Effector memory CD8-positive, alpha-beta T cell (primary cell): ENCODE measurements around the gene ZBTB20.
A peak's percentile ranks its signal among the peaks of the same experiment; 100 is the strongest.

Experiments
- ATAC-seq: fragments of 150-1000 bp; cut with Tn5 transposase; replicated peaks from 2 replicates; pipeline ENCODE4 v1.10.0; 2021; ENCODE audit warnings: mild to moderate bottlenecking, moderate library complexity
- DNase-seq, 3 experiments: peaks; one replicate each; pipeline ENCODE4 v3.0.0; 2021
- H3K27ac Mint-ChIP-seq, 2 donors: one replicate each; pipeline ENCODE4 v1.8.0; 2022; ENCODE audit warnings: mild to moderate bottlenecking in 2 of 2, mixed read lengths in 2 of 2, moderate library complexity in 2 of 2
- H3K27me3 Mint-ChIP-seq, 2 donors: one replicate each; pipeline ENCODE4 v1.8.0; 2022; ENCODE audit warnings: mixed read lengths in 2 of 2
- H3K36me3 Mint-ChIP-seq: one replicate; pipeline ENCODE4 v1.8.0; 2022; ENCODE audit warnings: mild to moderate bottlenecking, moderate library complexity, mixed read lengths; ENCODE audit not compliant: insufficient read depth
- H3K4me1 Mint-ChIP-seq, 2 donors: one replicate each; pipeline ENCODE4 v1.8.0; 2022; ENCODE audit warnings: low read depth in 2 of 2, mixed read lengths in 2 of 2
- H3K4me3 Mint-ChIP-seq, 2 donors: one replicate each; pipeline ENCODE4 v1.8.0; 2022; ENCODE audit warnings: mild to moderate bottlenecking in 2 of 2, mixed read lengths in 2 of 2, moderate library complexity in 2 of 2
- H3K9me3 Mint-ChIP-seq, 2 donors: one replicate each; pipeline ENCODE4 v1.8.0; 2022; ENCODE audit warnings: mixed read lengths in 2 of 2

ZBTB20 gene

DNA sequence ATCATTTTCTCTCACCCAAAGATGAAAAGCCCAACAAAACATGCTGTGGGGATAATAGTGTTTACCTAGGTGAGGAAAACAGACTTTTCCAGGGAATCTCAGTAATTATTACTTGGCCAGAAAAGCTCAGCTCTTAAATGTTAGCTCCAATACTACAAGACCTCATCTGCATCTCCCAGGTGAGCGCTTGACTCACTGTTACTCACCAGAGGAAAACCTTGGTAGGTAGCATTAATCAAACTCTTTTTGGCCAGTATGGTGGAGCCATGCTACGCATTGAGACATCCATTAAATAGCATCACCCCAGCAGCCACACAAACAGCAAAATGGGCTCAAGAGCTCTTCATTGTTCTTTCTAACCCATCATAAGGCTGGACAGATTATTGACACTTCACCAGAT is 754.3 kb downstream of the ZBTB20 start:
- ATAC-seq = no peak
- Mint-ChIP-seq H3K36me3 (no peaks in the 10 kb centered on the region), H3K27ac (peak overlapping the region in 1 of 2 donors; percentile 71), H3K4me1 (peaks cover 22 to 38% of the 10 kb centered on the region in 2 donors), H3K9me3 (no peaks in the 10 kb centered on the region), H3K4me3 (no peak overlapping the region), H3K27me3 (no peaks in the 10 kb centered on the region)
- DNase-seq = no peak

- H3K4me3 Mint-ChIP-seq = peak overlapping the region; percentile 24 to 57
- ATAC-seq = peak; percentile 93
- H3K27ac Mint-ChIP-seq = peak overlapping the region; percentile 76 to 83
- peaks cover under 1% of the 10 kb centered on the region for H3K36me3 Mint-ChIP-seq
- H3K9me3 Mint-ChIP-seq = no peaks in the 10 kb centered on the region
- DNase-seq = peak; percentile 14 to 44 (median 33)
- peaks cover 20 to 38% of the 10 kb centered on the region in 2 donors for H3K4me1 Mint-ChIP-seq
- no peaks in the 10 kb centered on the region for H3K27me3 Mint-ChIP-seq
Observed at GRCh38 chr3:114389156-114389555, 757.9 kb downstream of the ZBTB20 start.

DNA sequence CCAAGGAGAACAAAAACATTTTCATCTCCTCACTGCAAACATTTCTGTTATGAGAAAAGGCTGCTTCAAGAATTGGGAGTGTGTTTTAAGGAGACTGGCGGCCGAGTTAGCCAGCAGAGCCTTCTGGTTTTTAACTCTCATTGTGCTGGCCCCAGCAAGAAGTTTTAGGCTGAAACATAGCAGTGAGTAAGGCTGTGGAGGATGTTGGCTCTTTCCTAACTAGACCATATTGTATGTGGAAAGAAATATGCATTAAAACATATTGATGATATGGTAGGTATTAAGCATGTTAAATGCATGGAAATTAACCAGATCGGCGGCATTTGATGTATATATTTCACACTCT is 762.6 kb downstream of the ZBTB20 start:
- DNase-seq (no peak), ATAC-seq (no peak)
- Mint-ChIP-seq H3K27ac (peak overlapping the region in 1 of 2 donors; percentile 42), H3K4me3 (no peak overlapping the region), H3K4me1 (peaks cover 11 to 12% of the 10 kb centered on the region in 2 donors), H3K9me3 (no peaks in the 10 kb centered on the region), H3K36me3 (peaks cover 5% of the 10 kb centered on the region), H3K27me3 (no peaks in the 10 kb centered on the region)

GRCh38 chr3:114383875-114384557 is 763.1 kb downstream of the ZBTB20 start:
- peak; percentile 97 for ATAC-seq
- H3K27me3 Mint-ChIP-seq = no peaks in the 10 kb centered on the region
- no peaks in the 10 kb centered on the region for H3K9me3 Mint-ChIP-seq
- peak overlapping the region in 1 of 2 donors; percentile 42 for H3K27ac Mint-ChIP-seq
- DNase-seq = peak; percentile 50 to 70 (median 57)
- peaks cover 9 to 10% of the 10 kb centered on the region in 2 donors for H3K4me1 Mint-ChIP-seq
- H3K36me3 Mint-ChIP-seq = peaks cover 5% of the 10 kb centered on the region
- no peak overlapping the region for H3K4me3 Mint-ChIP-seq

DNA sequence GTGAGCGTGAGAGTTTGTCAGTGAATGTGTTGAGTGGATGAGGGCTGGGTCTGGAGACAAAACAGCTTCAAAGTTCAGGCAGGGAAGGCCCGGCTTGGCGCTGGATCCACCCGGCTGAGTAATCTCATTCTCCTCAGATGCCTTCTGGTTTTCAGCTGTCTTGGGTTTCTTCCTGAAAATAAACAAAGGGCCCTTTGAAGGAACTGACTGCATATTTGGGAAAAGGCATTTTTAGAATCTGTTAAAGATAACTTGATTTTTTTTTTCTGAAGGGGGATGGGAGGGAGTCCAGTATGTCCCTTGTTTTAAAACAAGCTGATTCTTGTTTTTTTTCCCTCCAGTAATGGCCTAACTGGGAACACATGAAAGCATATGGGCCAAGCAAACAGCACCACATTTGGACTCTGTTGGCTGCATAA is 766.8 kb downstream of the ZBTB20 start:
- no peak for ATAC-seq
- H3K27ac Mint-ChIP-seq = no peak overlapping the region
- H3K27me3 Mint-ChIP-seq = no peaks in the 10 kb centered on the region
- no peak for DNase-seq
- peaks cover 5% of the 10 kb centered on the region for H3K36me3 Mint-ChIP-seq
- H3K4me3 Mint-ChIP-seq = no peak overlapping the region
- no peaks in the 10 kb centered on the region for H3K9me3 Mint-ChIP-seq
- no peaks in the 10 kb centered on the region for H3K4me1 Mint-ChIP-seq

GRCh38 chr3:114379266-114379665 is 767.8 kb downstream of the ZBTB20 start:
- no peaks in the 10 kb centered on the region for H3K4me1 Mint-ChIP-seq
- H3K36me3 Mint-ChIP-seq = peaks cover 5% of the 10 kb centered on the region
- no peak for DNase-seq
- no peaks in the 10 kb centered on the region for H3K9me3 Mint-ChIP-seq
- no peaks in the 10 kb centered on the region for H3K27me3 Mint-ChIP-seq
- no peak for ATAC-seq
- H3K4me3 Mint-ChIP-seq = no peak overlapping the region
- no peak overlapping the region for H3K27ac Mint-ChIP-seq

DNA sequence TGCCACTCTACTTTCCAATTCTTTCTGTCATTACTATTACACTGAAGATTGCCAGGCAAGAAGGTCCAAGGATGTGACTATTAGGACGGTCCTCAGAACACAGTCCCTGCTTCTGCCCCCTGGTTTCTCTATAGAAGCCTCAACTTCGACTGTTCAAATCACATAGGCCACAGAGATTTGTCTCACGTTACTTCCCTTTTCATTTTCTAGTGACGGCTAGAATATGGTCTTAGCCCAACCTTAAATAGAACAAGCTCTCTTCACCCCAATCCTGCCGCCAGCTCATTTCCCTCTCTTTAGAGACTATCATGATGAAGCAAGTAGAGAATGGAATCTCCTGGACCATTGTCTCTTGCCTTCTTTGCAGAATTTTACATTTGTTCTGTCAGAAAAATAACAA is 768.3 kb downstream of the ZBTB20 start:
- ATAC-seq = no peak
- H3K9me3 Mint-ChIP-seq = no peaks in the 10 kb centered on the region
- no peak for DNase-seq
- no peaks in the 10 kb centered on the region for H3K27me3 Mint-ChIP-seq
- H3K36me3 Mint-ChIP-seq = peaks cover under 1% of the 10 kb centered on the region
- no peak overlapping the region for H3K27ac Mint-ChIP-seq
- H3K4me3 Mint-ChIP-seq = no peak overlapping the region
- no peaks in the 10 kb centered on the region for H3K4me1 Mint-ChIP-seq

DNA sequence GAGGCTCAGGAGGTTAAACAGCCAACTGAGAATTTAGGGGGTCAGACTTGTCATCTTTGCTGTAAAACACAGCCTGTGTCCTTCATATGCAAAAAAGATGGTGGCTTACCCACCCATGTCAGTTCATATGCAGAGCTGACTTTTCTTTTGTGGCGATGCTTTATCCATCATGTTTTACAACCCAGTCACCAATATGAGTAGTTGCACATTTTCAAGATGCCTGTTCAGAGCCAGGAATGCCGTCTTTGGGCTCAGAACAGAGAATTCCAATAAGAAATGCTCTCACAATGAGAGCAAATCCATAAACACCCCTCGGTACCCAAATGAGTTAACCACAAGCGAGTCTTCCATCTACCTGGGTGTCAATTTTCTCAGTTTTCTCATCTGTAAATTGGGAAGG is 769.7 kb downstream of the ZBTB20 start:
- Mint-ChIP-seq H3K27me3 (no peaks in the 10 kb centered on the region), H3K4me3 (no peak overlapping the region), H3K4me1 (no peaks in the 10 kb centered on the region), H3K27ac (no peak overlapping the region), H3K9me3 (no peaks in the 10 kb centered on the region), H3K36me3 (no peaks in the 10 kb centered on the region)
- no peak for ATAC-seq
- no peak for DNase-seq

DNA sequence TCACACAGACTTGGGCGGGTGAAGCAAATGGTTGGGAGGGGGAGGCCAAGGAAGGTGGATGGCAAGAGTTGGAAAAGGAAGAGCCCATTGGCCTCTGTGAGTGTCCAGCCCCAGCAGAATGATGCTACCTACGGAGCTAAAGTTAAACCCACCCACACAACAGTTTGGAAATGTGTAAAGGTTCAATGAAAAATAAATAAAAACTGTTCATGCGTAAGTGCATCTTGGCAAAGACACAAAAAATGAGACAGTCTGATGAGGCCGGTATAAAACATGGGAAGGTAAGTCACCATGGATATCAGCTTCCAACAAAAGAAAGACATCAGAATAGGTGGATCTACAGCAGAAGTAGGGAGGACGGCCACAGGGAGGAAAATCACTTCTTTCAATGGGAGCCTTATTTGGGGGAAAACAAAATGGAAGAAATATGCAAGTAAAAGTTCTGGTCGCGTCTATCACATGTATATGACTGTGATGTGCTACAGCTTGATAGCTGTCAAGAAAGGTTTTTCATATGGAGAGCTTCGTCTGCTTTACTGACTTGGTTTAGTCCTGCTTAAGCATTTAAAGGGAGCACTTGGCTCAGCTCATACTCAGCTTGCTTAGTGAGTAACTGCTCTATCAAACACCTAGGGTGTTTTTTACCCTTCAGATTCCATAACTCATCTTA is 770.4 kb downstream of the ZBTB20 start:
- no peak overlapping the region for H3K27ac Mint-ChIP-seq
- H3K4me1 Mint-ChIP-seq = no peaks in the 10 kb centered on the region
- H3K36me3 Mint-ChIP-seq = no peaks in the 10 kb centered on the region
- H3K9me3 Mint-ChIP-seq = no peaks in the 10 kb centered on the region
- no peak overlapping the region for H3K4me3 Mint-ChIP-seq
- ATAC-seq (no peak), DNase-seq (no peak)
- no peaks in the 10 kb centered on the region for H3K27me3 Mint-ChIP-seq

DNA sequence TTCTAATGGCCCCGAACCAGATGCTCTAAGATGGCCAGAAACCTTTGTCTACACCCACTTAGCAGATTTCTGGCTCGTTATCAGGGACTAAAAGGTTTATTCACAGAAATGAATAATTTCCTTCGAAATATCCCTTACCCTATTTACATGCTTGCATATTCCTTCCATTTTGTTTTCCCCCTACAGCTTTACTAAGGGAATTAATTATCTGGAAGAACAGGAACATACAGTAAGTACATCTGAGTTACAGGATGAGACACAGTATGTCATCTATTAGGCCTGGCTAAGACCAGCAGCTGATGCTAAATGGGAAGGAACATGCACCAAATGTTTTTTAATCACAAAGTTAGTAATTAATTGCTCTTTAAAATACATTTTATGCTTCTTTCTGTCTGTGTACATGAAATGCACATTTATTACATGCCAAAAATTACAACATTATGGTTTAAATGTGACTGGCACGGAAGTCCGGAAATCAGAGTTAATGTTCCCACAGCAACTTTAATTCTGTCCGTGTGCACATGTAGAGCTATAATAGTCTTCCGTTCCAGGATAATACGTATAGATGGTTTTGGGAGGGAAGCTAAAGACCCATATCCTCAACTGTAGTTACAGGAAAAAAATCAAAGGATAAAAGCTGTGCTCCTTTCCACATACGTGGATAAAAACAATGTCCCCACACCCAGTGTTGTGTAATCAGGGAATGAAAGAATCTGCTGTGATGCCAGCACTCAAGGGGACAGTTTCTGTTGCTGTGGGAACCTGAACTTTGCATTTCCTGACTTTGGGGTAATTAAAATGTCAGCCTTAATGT is 771.3 kb downstream of the ZBTB20 start:
- Mint-ChIP-seq H3K4me3 (no peak overlapping the region), H3K9me3 (no peaks in the 10 kb centered on the region), H3K4me1 (no peaks in the 10 kb centered on the region), H3K36me3 (no peaks in the 10 kb centered on the region), H3K27me3 (no peaks in the 10 kb centered on the region), H3K27ac (no peak overlapping the region)
- DNase-seq (no peak), ATAC-seq (no peak)

DNA sequence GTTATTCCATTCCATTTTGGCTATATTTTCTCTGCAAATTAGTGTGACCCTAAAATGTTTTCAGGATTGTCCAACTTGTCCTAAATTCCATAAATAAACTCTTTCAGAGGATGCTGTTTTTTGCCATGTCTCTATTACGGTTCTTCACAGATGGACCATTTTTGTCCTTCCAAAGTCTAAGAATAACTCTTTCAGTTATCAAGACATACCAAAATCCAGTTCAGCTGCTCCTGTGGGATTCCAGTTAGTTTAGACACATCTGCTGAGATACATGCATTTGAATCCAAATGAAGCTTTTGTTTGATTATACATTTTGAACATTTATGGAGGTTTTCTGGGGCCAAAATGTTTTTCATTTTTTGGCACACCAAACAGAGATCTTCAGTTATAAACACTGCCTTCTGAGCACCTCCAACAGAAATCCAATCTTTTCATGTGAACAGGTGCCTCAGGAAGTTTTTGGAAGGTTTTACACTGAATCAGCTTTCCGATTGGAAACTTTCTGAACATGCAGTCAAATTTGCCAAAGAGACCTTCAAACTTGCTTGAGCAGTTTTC is 772.6 kb downstream of the ZBTB20 start:
- Mint-ChIP-seq H3K36me3 (no peaks in the 10 kb centered on the region), H3K9me3 (no peaks in the 10 kb centered on the region), H3K4me1 (no peaks in the 10 kb centered on the region)

GRCh38 chr3:114370537-114371174 is 776.4 kb downstream of the ZBTB20 start:
- Mint-ChIP-seq H3K4me1 (no peaks in the 10 kb centered on the region), H3K27me3 (no peaks in the 10 kb centered on the region), H3K36me3 (peaks cover 5% of the 10 kb centered on the region), H3K9me3 (no peaks in the 10 kb centered on the region), H3K27ac (peak overlapping the region in 1 of 2 donors; percentile 29), H3K4me3 (no peak overlapping the region)
- no peak for DNase-seq
- no peak for ATAC-seq

More for the DNA sequence above, 772.6 kb downstream of the ZBTB20 start:
- no peak for DNase-seq
- no peak for ATAC-seq
- Mint-ChIP-seq H3K27me3 (no peaks in the 10 kb centered on the region), H3K27ac (peak overlapping the region in 1 of 2 donors; percentile 60), H3K4me3 (no peak overlapping the region)

DNA sequence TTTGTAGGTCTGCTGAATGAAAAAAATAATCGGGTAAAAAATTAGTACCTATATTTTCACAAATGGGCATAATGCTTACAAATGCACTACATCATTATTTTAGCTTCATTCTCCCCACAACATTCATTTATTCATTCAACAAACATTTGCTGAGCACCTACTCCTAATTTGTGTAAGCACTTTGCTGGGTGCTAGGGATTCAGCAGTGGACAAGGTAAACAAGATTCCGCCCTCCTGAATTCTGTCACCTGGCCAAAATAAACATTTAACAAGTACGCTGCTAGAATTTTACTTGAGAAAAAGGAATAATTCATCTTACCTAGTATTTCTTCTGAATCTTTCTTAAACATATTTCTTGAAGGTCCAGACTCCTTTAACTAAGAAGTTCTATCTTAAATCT is 781.2 kb downstream of the ZBTB20 start:
- no peaks in the 10 kb centered on the region for H3K27me3 Mint-ChIP-seq
- peaks cover 5% of the 10 kb centered on the region for H3K36me3 Mint-ChIP-seq
- H3K4me1 Mint-ChIP-seq = peaks cover 0 to 9% of the 10 kb centered on the region in 2 donors
- H3K27ac Mint-ChIP-seq = peak overlapping the region in 1 of 2 donors; percentile 13
- no peak overlapping the region for H3K4me3 Mint-ChIP-seq
- DNase-seq (no peak), ATAC-seq (no peak)
- H3K9me3 Mint-ChIP-seq = no peaks in the 10 kb centered on the region
